Activated T-helper 1 cell treated with anti-CD3 and anti-CD28 coated beads, Interleukin-12 subunit alpha, Interleukin-12 subunit beta, Interleukin-2, Interleukin-4 antibody, amounts not matched to agents 30 ng/mL and 10 ng/mL and 1 ng/mL, durations not matched to agents 14 hours and 24 hours and 36 hours (primary cell): ENCODE data around the gene RDH8. TPM values are rescaled to one million over a fixed set of nuclear protein-coding genes. Genes with fewer than 3 reads are reported as not detected.

Experiments
- DNase-seq: peaks from one replicate; pipeline ENCODE4 v3.0.0; 2021; ENCODE audit warnings: low spot score
- H3K27ac Mint-ChIP-seq: one replicate; pipeline ENCODE4 v1.8.0; 2021; ENCODE audit warnings: mild to moderate bottlenecking, mixed read lengths
- H3K27me3 Mint-ChIP-seq: one replicate; pipeline ENCODE4 v1.8.0; 2022; ENCODE audit warnings: mild to moderate bottlenecking, moderate library complexity, mixed read lengths; ENCODE audit not compliant: insufficient read depth
- H3K36me3 Mint-ChIP-seq: one replicate; pipeline ENCODE4 v1.8.0; 2021; ENCODE audit warnings: low read depth, mixed read lengths
- H3K4me1 Mint-ChIP-seq: one replicate; pipeline ENCODE4 v1.8.0; 2021; ENCODE audit warnings: low read depth, mixed read lengths
- H3K4me3 Mint-ChIP-seq: one replicate; pipeline ENCODE4 v1.8.0; 2021; ENCODE audit warnings: mild to moderate bottlenecking, moderate library complexity, mixed read lengths
- H3K9me3 Mint-ChIP-seq: one replicate; pipeline ENCODE4 v1.8.0; 2021; ENCODE audit warnings: mixed read lengths
- intact Hi-C: fragments of 100-400 bp; cut with micrococcal nuclease; formaldehyde crosslinking; loops from one replicate; pipeline ENCODE4 v1.15.1; 2024
- total RNA-seq: library from RNA; stranded (reverse); gene quantifications from 2 replicates; pipeline ENCODE4 v1.2.3, GENCODE V29; 2022

The RDH8 gene
- total RNA-seq, 1 donor from 2014 or later: not detected

DNA sequence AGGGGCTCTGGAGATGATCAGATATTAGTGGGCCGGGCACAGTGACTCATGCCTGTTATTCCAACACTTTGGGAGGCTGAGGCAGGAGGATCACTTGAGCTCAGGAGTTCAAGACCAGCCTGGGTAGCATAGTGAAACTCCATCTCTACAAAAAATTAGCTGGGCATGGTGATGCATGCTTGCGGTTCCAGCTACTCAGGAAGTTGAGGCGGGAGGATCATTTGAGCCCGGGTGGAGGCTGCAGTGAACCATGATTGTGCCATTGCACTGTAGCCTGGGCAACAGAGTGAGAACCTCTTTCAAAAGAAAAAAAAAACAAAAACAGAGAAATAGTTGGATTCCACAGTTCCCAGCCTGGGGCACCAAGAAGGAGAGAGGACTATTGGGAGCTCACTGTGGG lies 54.9 kb downstream of the RDH8 start:
- Mint-ChIP-seq H3K27ac (no peak overlapping the region), H3K4me3 (no peak overlapping the region), H3K36me3 (no peaks in the 10 kb centered on the region), H3K27me3 (peaks cover 5% of the 10 kb centered on the region), H3K9me3 (no peaks in the 10 kb centered on the region), H3K4me1 (peaks cover 9% of the 10 kb centered on the region)
- no peak for DNase-seq
- intact Hi-C loops: no loop called here

GRCh38 chr19:10069046-10069445 lies 55.8 kb downstream of the RDH8 start:
- H3K36me3 Mint-ChIP-seq: no peaks in the 10 kb centered on the region
- peaks cover 9% of the 10 kb centered on the region for H3K4me1 Mint-ChIP-seq
- no peak overlapping the region for H3K4me3 Mint-ChIP-seq
- H3K27me3 Mint-ChIP-seq: peaks cover 5% of the 10 kb centered on the region
- no peak for DNase-seq
- H3K27ac Mint-ChIP-seq: no peak overlapping the region
- peaks cover under 1% of the 10 kb centered on the region for H3K9me3 Mint-ChIP-seq
- intact Hi-C loops: no loop called here

- H3K27me3 Mint-ChIP-seq: peaks cover 5% of the 10 kb centered on the region
- H3K4me3 Mint-ChIP-seq: no peak overlapping the region
- H3K36me3 Mint-ChIP-seq: no peaks in the 10 kb centered on the region
- H3K9me3 Mint-ChIP-seq: peaks cover 3% of the 10 kb centered on the region
- intact Hi-C loops: no loop called here
- peaks cover 9% of the 10 kb centered on the region for H3K4me1 Mint-ChIP-seq
- no peak overlapping the region for H3K27ac Mint-ChIP-seq
- DNase-seq: no peak
These were observed 57.6 kb downstream of the RDH8 start for GRCh38 chr19:10070730-10071446.

Other genes with a start within 250 kb of the RDH8 start
- 2.3 and 2.4 TPM in 2 replicates for gene ZNF846, start 244.7 kb upstream of the RDH8 start, total RNA-seq
- gene FBXL12, start 194.4 kb upstream of the RDH8 start, total RNA-seq: 19.4 and 20.7 TPM in 2 replicates
- 338 and 351 TPM in 2 replicates for gene UBL5, start 185.6 kb upstream of the RDH8 start, total RNA-seq
- 86.4 and 87.3 TPM in 2 replicates for gene PIN1, start 178.2 kb upstream of the RDH8 start, total RNA-seq
- gene OLFM2, start 77.0 kb upstream of the RDH8 start, total RNA-seq: 0.78 and 1.6 TPM in 2 replicates
- gene COL5A3, start 3.0 kb upstream of the RDH8 start, total RNA-seq: 0.67 and 0.76 TPM in 2 replicates
- 64.1 and 70.5 TPM in 2 replicates for gene SHFL, start 72.8 kb downstream of the RDH8 start, total RNA-seq
- gene ANGPTL6, start 89.2 kb downstream of the RDH8 start, total RNA-seq: 8.2 and 8.5 TPM in 2 replicates
- gene PPAN, start 92.9 kb downstream of the RDH8 start, total RNA-seq: 234 and 250 TPM in 2 replicates
- gene P2RY11, start 98.2 kb downstream of the RDH8 start, total RNA-seq: 64.4 and 64.9 TPM in 2 replicates
- 371 and 377 TPM in 2 replicates for gene EIF3G, start 106.4 kb downstream of the RDH8 start, total RNA-seq
- 411 and 425 TPM in 2 replicates for gene DNMT1, start 181.5 kb downstream of the RDH8 start, total RNA-seq
- 15.4 and 16.0 TPM in 2 replicates for gene S1PR2, start 217.8 kb downstream of the RDH8 start, total RNA-seq
- 163 and 168 TPM in 2 replicates for gene MRPL4, start 238.7 kb downstream of the RDH8 start, total RNA-seq